ENCODE measurements around the gene GFRA1. TPM values are rescaled to one million over a fixed set of nuclear protein-coding genes. Genes with fewer than 3 reads are reported as not detected.

Gene GFRA1
- total and polyA plus RNA-seq, 2 donors (not counting 1 experiment from before 2014, with no cell fraction given), result not detected

DNA sequence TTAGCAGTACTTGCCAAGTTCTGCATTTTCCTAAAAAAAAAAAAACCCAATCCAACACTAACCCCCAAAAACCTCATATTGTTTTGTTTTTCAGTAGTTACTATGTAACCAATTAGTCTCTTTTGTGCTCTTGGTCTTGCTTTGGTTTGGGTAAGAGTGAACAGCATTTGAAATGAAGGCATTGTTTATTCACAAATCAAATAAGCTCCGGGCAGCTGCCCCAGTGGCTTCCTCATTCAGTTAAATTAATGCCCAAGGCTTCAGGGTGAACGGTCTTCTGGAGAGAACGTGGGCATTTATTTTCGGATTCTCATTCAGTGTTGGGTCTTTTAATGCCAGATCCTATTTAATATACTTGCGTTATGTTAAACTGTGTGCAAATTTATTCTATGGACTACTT, 108.7 kb downstream of the GFRA1 start:
- H3K27ac Mint-ChIP-seq, result no peak overlapping the region
- TF ChIP-seq, protein P1, sequence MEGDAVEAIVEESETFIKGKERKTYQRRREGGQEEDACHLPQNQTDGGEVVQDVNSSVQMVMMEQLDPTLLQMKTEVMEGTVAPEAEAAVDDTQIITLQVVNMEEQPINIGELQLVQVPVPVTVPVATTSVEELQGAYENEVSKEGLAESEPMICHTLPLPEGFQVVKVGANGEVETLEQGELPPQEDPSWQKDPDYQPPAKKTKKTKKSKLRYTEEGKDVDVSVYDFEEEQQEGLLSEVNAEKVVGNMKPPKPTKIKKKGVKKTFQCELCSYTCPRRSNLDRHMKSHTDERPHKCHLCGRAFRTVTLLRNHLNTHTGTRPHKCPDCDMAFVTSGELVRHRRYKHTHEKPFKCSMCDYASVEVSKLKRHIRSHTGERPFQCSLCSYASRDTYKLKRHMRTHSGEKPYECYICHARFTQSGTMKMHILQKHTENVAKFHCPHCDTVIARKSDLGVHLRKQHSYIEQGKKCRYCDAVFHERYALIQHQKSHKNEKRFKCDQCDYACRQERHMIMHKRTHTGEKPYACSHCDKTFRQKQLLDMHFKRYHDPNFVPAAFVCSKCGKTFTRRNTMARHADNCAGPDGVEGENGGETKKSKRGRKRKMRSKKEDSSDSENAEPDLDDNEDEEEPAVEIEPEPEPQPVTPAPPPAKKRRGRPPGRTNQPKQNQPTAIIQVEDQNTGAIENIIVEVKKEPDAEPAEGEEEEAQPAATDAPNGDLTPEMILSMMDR (IDR thresholded peaks at IDR 0.05), result no peak
- TF ChIP-seq EZH2 (IDR thresholded peaks at IDR 0.05; ENCODE audit: borderline replicate concordance, insufficient read depth, low read depth, low read length, poor library complexity, severe bottlenecking), result no peak
- H3K9ac ChIP-seq (ENCODE audit: low read length), result no peak overlapping the region

DNA sequence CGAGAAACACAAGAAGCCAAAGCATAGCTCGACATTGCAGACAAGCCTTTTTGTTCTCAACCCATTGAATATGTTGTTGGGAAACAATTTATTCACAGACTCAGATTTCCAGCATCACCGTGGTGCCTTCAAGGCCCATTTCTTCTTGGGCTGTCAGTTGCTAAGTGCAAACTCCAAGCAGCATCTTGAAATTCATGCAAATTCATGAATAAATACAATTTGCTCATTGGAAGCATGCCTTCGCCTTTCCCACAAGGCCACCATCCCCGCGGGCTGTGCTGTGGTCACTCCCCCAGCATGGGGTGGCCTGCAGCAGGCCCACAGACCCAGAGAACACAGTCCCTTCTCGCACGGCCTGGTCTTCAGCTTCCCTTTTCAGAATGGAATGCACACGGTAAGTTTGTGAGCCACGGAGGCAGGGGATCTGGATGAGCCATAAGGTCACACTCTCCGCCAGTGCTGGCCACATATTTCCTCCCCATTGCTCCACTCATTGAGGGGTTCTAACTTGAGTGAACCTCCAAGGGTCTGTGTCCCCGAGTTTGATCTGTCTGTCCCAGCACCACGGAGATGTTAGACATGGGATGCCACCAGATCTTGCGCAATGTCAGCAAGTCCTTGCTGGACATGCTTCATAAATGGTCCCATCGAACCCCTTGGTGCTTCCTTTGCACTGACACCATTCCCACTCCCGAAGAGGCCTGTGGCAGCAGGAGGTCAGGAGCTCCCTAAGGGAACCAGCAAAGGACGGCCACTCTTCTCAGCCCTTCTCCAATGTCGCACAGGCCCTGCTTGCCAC, 109.5 kb downstream of the GFRA1 start:
- no peaks in the 10 kb centered on the region for H3K27me3 Mint-ChIP-seq

More for the DNA sequence above, 108.7 kb downstream of the GFRA1 start:
- Histone ChIP-seq H3K79me2 (ENCODE audit: control insufficient read depth, insufficient read depth, low read length) (no peaks in the 10 kb centered on the region), H3K27ac (ENCODE audit: low read length in 2 of 2) (no peak overlapping the region), H3K36me3 (replicated peaks in 1 of 2; ENCODE audit: control extremely low read depth in 1 of 2, control insufficient read depth in 1 of 2, extremely low read depth in 1 of 2, insufficient read depth in 2 of 2, low read length in 1 of 2) (no peaks in the 10 kb centered on the region), H3K4me1 (ENCODE audit: control insufficient read depth in 2 of 2, insufficient read depth in 2 of 2, low read length in 2 of 2) (no peaks in the 10 kb centered on the region), H3K27me3 (replicated peaks in 1 of 4; ENCODE audit: control extremely low read depth in 1 of 4, control insufficient read depth in 3 of 4, insufficient read depth in 4 of 4, low read length in 3 of 4) (peaks cover 0 to 2% (median 0%) of the 10 kb centered on the region in 4 experiments), H2AFZ (ENCODE audit: insufficient read depth, low read depth, low read length, poor library complexity, severe bottlenecking) (no peak overlapping the region), H3K9me3 (ENCODE audit: control extremely low read depth in 1 of 3, control insufficient read depth in 2 of 3, insufficient read depth in 1 of 3, low read length in 2 of 3) (peaks cover 0 to 19% (median 0%) of the 10 kb centered on the region in 3 donors), H3K4me3 (ENCODE audit: control extremely low read depth in 1 of 5, extremely low read depth in 1 of 5, insufficient read depth in 1 of 5, low read depth in 2 of 5, low read length in 4 of 5) (no peak overlapping the region), H4K20me1 (ENCODE audit: control insufficient read depth, insufficient read depth, low read length, poor library complexity, severe bottlenecking) (no peaks in the 10 kb centered on the region), H3K4me2 (replicated peaks; ENCODE audit: low read depth, low read length, poor library complexity, severe bottlenecking) (no peak overlapping the region)
- intact Hi-C loops (cut with micrococcal nuclease), result no loop called here
- DNase-seq (no peak), ATAC-seq (ENCODE audit: low read depth) (no peak)
- Mint-ChIP-seq H3K4me3 (no peak overlapping the region), H3K27me3 (no peaks in the 10 kb centered on the region), H3K9me3 (ENCODE audit: insufficient read depth) (peaks cover 9% of the 10 kb centered on the region), H3K4me1 (no peaks in the 10 kb centered on the region)
- POLR2A ChIA-PET, result no interaction called here
- WGBS (ENCODE audit: insufficient coverage), result 81% methylated on average over 3 of the region's 5 CpGs
- CTCF ChIA-PET, result no interaction called here

More for the DNA sequence above, 109.5 kb downstream of the GFRA1 start:
- no peak overlapping the region for H3K4me3 Mint-ChIP-seq
- ChIA-PET POLR2A (no interaction called here), CTCF (no interaction called here)
- Histone ChIP-seq H2AFZ (ENCODE audit: insufficient read depth, low read depth, low read length, poor library complexity, severe bottlenecking) (no peak overlapping the region), H3K79me2 (ENCODE audit: control insufficient read depth, insufficient read depth, low read length) (no peaks in the 10 kb centered on the region), H4K20me1 (ENCODE audit: control insufficient read depth, insufficient read depth, low read length, poor library complexity, severe bottlenecking) (no peaks in the 10 kb centered on the region), H3K27ac (ENCODE audit: low read length in 2 of 2) (no peak overlapping the region), H3K36me3 (replicated peaks in 1 of 2; ENCODE audit: control extremely low read depth in 1 of 2, control insufficient read depth in 1 of 2, extremely low read depth in 1 of 2, insufficient read depth in 2 of 2, low read length in 1 of 2) (no peaks in the 10 kb centered on the region), H3K9ac (ENCODE audit: low read length) (no peak overlapping the region), H3K4me3 (ENCODE audit: control extremely low read depth in 1 of 5, extremely low read depth in 1 of 5, insufficient read depth in 1 of 5, low read depth in 2 of 5, low read length in 4 of 5) (no peak overlapping the region), H3K27me3 (replicated peaks in 1 of 4; ENCODE audit: control extremely low read depth in 1 of 4, control insufficient read depth in 3 of 4, insufficient read depth in 4 of 4, low read length in 3 of 4) (peaks cover 0 to 2% (median 0%) of the 10 kb centered on the region in 4 experiments), H3K4me2 (replicated peaks; ENCODE audit: low read depth, low read length, poor library complexity, severe bottlenecking) (no peak overlapping the region), H3K4me1 (ENCODE audit: control insufficient read depth in 2 of 2, insufficient read depth in 2 of 2, low read length in 2 of 2) (no peaks in the 10 kb centered on the region), H3K9me3 (ENCODE audit: control extremely low read depth in 1 of 3, control insufficient read depth in 2 of 3, insufficient read depth in 1 of 3, low read length in 2 of 3) (peaks cover 0 to 19% (median 0%) of the 10 kb centered on the region in 3 donors)
- TF ChIP-seq EZH2 (IDR thresholded peaks at IDR 0.05; ENCODE audit: borderline replicate concordance, insufficient read depth, low read depth, low read length, poor library complexity, severe bottlenecking), result no peak
- TF ChIP-seq, protein P1 (IDR thresholded peaks at IDR 0.05), result no peak
- no peak overlapping the region for H3K27ac Mint-ChIP-seq
- no peaks in the 10 kb centered on the region for H3K4me1 Mint-ChIP-seq
- ATAC-seq (ENCODE audit: low read depth) (no peak), DNase-seq (no peak)
- 89% methylated on average over 14 of the region's 18 CpGs for WGBS (ENCODE audit: insufficient coverage)
- intact Hi-C loops (cut with micrococcal nuclease), result no loop called here
- peaks cover 9% of the 10 kb centered on the region for H3K9me3 Mint-ChIP-seq (ENCODE audit: insufficient read depth)

Measured in B cell (primary cell).